Smooth muscle cell (in vitro differentiated cells): ENCODE data around the gene KANTR. TPM values are rescaled to one million over a fixed set of nuclear protein-coding genes. Genes with fewer than 3 reads are reported as not detected.
A peak's percentile ranks its signal among the peaks of the same experiment; 100 is the strongest.

Experiments
- DNase-seq: peaks from one replicate; lab custom pipeline; 2025; ENCODE audit not compliant: unreplicated experiment; lab: John Stamatoyannopoulos, UW
- H2AFZ ChIP-seq: fragments of 200-600 bp; sonication (generic); 2 replicates; pipeline ENCODE4 v1.6.0; 2016; ENCODE audit warnings: antibody characterized with exemption, low read depth, mild to moderate bottlenecking
- H3F3A ChIP-seq: fragments of 200-600 bp; sonication (generic); 2 replicates; pipeline ENCODE4 v1.6.0; 2017; ENCODE audit warnings: antibody characterized with exemption, low read depth
- H3K27ac ChIP-seq: fragments of 200-600 bp; sonication (generic); 2 replicates; pipeline ENCODE4 v1.5.1; 2016; ENCODE audit warnings: low read depth, mild to moderate bottlenecking
- H3K27me3 ChIP-seq: fragments of 200-600 bp; sonication (generic); 2 replicates; pipeline ENCODE4 v1.6.1; 2016; ENCODE audit warnings: low read depth, mild to moderate bottlenecking
- H3K36me3 ChIP-seq: fragments of 200-600 bp; sonication (generic); 2 replicates; pipeline ENCODE4 v1.5.1; 2016; ENCODE audit warnings: low read depth
- H3K4me1 ChIP-seq: fragments of 200-600 bp; sonication (generic); 2 replicates; pipeline ENCODE4 v1.5.1; 2016; ENCODE audit warnings: low read depth
- H3K4me2 ChIP-seq: fragments of 200-600 bp; sonication (generic); 2 replicates; pipeline ENCODE4 v1.6.0; 2016; ENCODE audit warnings: mild to moderate bottlenecking
- H3K4me3 ChIP-seq: fragments of 200-600 bp; sonication (generic); 2 replicates; pipeline ENCODE4 v1.5.1; 2016; ENCODE audit warnings: mild to moderate bottlenecking
- H3K79me2 ChIP-seq: fragments of 200-600 bp; sonication (generic); 2 replicates; pipeline ENCODE4 v1.6.0; 2016; ENCODE audit warnings: low read depth, mild to moderate bottlenecking
- H3K9ac ChIP-seq: fragments of 200-600 bp; sonication (generic); 2 replicates; pipeline ENCODE4 v1.6.0; 2016; ENCODE audit warnings: low read depth
- H3K9me3 ChIP-seq: fragments of 200-600 bp; sonication (generic); replicated peaks from 2 replicates; pipeline ENCODE4 v1.5.1; 2016; ENCODE audit warnings: low read depth
- H4K20me1 ChIP-seq: fragments of 200-600 bp; sonication (generic); 2 replicates; pipeline ENCODE4 v1.6.0; 2016; ENCODE audit warnings: low read depth
- WGBS: methylation state at CpG from one replicate; pipeline ENCODE4 v1.1.7; 2016; ENCODE audit warnings: low lambda C conversion rate; 5-methylcytosine and 5-hydroxymethylcytosine counted together
- polyA plus RNA-seq: library from polyadenylated mRNA; unstranded; fragments of >200 nt; fragmentation: Nextera tagmentation; extraction: Ambion mirVana; gene quantifications from 2 replicates; pipeline ENCODE4 v1.2.1, GENCODE V29; 2016
- total RNA-seq: library from RNA; depleted of rRNA; stranded (reverse); fragments of >200 nt; gene quantifications from 2 replicates; pipeline ENCODE4 v1.2.3, GENCODE V29; 2014
- TF ChIP-seq, protein P1 (sequence below): fragments of 200-600 bp; sonication (generic); IDR thresholded peaks from 2 replicates; pipeline ENCODE4 v1.5.1; 2017; ENCODE audit warnings: borderline replicate concordance, mild to moderate bottlenecking, antibody characterized with exemption; ENCODE audit not compliant: insufficient read depth, poor library complexity, severe bottlenecking

KANTR gene, protein sequence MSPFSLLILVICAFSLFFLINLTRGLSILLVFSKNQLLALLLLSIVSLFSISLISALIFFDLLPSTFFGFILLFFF
- total RNA-seq = 6.1 and 7.9 TPM in 2 replicates
- 2.6 and 4.6 TPM in 2 replicates for polyA plus RNA-seq

DNA sequence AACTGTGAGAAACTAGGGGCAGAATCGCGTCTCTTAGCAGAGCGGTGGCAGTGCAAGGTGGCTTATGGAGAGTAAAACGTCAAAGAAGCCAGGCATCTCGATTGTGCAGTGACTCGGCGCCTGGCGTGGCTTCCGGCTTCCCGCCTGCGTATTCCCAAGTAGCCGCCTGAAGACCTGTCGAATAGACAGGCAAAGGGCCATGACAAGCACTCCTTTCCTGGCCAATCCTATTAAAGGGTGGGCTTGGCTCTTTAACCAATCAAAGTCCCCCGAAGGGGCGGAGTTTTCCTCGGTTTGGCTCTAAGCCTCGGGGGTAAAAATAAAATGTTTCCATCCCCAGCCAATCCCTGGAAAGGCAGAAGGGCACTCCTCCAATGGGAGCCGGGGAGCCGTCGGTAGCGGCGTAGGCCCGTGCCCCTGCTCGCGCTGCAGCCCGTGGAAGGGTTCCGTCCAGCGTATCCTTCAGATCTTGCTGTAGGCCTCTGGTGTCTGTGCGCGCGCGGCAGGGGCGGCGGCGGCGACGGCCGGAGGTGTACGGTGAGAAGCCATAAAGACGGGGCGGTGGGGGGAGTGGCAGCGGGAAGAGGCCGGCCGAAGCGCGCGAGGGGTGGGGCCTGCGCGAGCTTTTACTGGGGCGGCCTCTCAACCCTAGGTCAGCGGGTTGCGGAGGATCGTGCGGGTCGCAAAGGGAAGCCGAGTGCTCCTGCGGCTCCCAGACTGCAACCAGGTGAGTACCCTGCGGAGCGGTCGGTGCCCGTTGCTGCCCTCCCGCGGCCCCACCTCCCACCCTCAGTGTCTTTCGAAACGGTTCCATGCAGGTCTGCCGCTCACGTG lies at the start of gene KANTR:
KANTR (plus strand) TSS at position 395 of the 834 bp plus-strand sequence. CDS start 30,131 bp downstream, outside the sequence.
- no peaks in the 10 kb centered on the region for H3K27me3 ChIP-seq
- peak within 1 kb of the TSS; percentile 74 for H3K27ac ChIP-seq
- H3K9ac ChIP-seq = peak within 1 kb of the TSS; percentile 62
- H3K4me1 ChIP-seq = no peaks in the 10 kb centered on the region
- no peaks in the 10 kb centered on the region for H3K36me3 ChIP-seq
- peak within 1 kb of the TSS; percentile 87 for H2AFZ ChIP-seq
- no peaks in the 10 kb centered on the region for H3K9me3 ChIP-seq
- TF ChIP-seq, protein P1, sequence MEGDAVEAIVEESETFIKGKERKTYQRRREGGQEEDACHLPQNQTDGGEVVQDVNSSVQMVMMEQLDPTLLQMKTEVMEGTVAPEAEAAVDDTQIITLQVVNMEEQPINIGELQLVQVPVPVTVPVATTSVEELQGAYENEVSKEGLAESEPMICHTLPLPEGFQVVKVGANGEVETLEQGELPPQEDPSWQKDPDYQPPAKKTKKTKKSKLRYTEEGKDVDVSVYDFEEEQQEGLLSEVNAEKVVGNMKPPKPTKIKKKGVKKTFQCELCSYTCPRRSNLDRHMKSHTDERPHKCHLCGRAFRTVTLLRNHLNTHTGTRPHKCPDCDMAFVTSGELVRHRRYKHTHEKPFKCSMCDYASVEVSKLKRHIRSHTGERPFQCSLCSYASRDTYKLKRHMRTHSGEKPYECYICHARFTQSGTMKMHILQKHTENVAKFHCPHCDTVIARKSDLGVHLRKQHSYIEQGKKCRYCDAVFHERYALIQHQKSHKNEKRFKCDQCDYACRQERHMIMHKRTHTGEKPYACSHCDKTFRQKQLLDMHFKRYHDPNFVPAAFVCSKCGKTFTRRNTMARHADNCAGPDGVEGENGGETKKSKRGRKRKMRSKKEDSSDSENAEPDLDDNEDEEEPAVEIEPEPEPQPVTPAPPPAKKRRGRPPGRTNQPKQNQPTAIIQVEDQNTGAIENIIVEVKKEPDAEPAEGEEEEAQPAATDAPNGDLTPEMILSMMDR = no peak
- H3K79me2 ChIP-seq = peaks cover 8% of the 10 kb centered on the region
- WGBS = 31% methylated on average over 63 of the region's 67 CpGs
- H3K4me2 ChIP-seq = peak within 1 kb of the TSS; percentile 85
- H4K20me1 ChIP-seq = no peaks in the 10 kb centered on the region
- DNase-seq = peak; percentile 62
- peak within 1 kb of the TSS; percentile 75 for H3K4me3 ChIP-seq
- no peaks in the 10 kb centered on the region for H3F3A ChIP-seq

- Histone ChIP-seq H4K20me1 (no peaks in the 10 kb centered on the region), H3K9me3 (no peaks in the 10 kb centered on the region), H3F3A (no peaks in the 10 kb centered on the region), H3K27ac (no peak overlapping the region), H2AFZ (no peak overlapping the region), H3K27me3 (no peaks in the 10 kb centered on the region), H3K9ac (no peak overlapping the region), H3K36me3 (no peaks in the 10 kb centered on the region), H3K4me3 (no peak overlapping the region), H3K4me2 (no peak overlapping the region), H3K4me1 (peaks cover 4% of the 10 kb centered on the region), H3K79me2 (peaks cover 11% of the 10 kb centered on the region)
- WGBS = 82% methylated on average over 5 of the region's 5 CpGs
- no peak for DNase-seq
- TF ChIP-seq, protein P1 = no peak
Observed at GRCh38 chrX:53044995-53045394, 48.9 kb upstream of the KANTR start.

DNA sequence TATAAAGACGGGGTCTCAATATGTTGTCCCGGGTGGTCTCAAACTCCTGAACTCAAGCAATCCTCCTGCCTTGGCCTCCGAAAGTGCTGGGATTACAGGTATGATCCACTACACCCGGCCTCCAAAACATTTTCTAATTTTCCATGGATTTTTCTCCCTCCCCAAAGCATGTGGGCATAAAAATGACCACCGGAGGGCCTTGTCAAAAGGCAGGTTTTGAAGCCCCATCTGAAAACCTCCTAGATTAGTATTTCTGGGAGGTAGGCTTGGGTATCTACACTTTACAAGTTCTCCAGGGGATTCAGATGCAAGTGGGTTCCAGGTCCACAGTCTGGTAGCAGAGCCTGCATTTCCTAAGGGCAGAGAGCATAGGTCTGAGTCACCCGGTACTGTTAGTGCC lies 46.7 kb upstream of the KANTR start:
- Histone ChIP-seq H3K27me3 (no peaks in the 10 kb centered on the region), H3K4me1 (peaks cover 4% of the 10 kb centered on the region), H3F3A (no peaks in the 10 kb centered on the region), H3K9ac (no peak overlapping the region), H3K79me2 (peaks cover 16% of the 10 kb centered on the region), H3K36me3 (no peaks in the 10 kb centered on the region), H4K20me1 (peaks cover 4% of the 10 kb centered on the region), H3K4me2 (no peak overlapping the region), H3K4me3 (no peak overlapping the region), H3K27ac (no peak overlapping the region), H3K9me3 (no peaks in the 10 kb centered on the region), H2AFZ (no peak overlapping the region)
- WGBS = 87% methylated on average over 6 of the region's 6 CpGs
- TF ChIP-seq, protein P1 = no peak
- DNase-seq = no peak
